NCI-H2171 (cell line): Measurements from ENCODE around the gene CATSPERD.
"Not testable (repeated sequence)": the region's sequence is repeated elsewhere in the genome, so short reads cannot be mapped to it uniquely, and the experiment has no call there.

Experiments
- DNase-seq: peaks from one replicate; lab custom pipeline; 2025; lab: John Stamatoyannopoulos, UW

Gene CATSPERD

GRCh38 chr19:5684694-5685430 lies 35.6 kb upstream of the CATSPERD start:
- DNase-seq: no peak

- no peak for DNase-seq
Measured at GRCh38 chr19:5686326-5686646, 34.2 kb upstream of the CATSPERD start.

- DNase-seq: peak; percentile 88
Measured at GRCh38 chr19:5686647-5687359, 33.6 kb upstream of the CATSPERD start.

- no peak for DNase-seq
Measured at GRCh38 chr19:5687360-5688198, 32.9 kb upstream of the CATSPERD start.

- not testable (repeated sequence) for DNase-seq
Measured at GRCh38 chr19:5688262-5688881, 32.1 kb upstream of the CATSPERD start.

GRCh38 chr19:5690125-5690954 lies 30.1 kb upstream of the CATSPERD start, which contains the start of gene RPL36:
Gene RPL36 (plus strand): TSS chr19:5690295. CDS start chr19:5690508, 213 bp downstream.
- peak; percentile 95 for DNase-seq

GRCh38 chr19:5690955-5691821 lies 29.2 kb upstream of the CATSPERD start:
- DNase-seq: peak; percentile 20

- no peak for DNase-seq
Measured at GRCh38 chr19:5691822-5692722, 28.4 kb upstream of the CATSPERD start.

- no peak for DNase-seq
Measured at GRCh38 chr19:5692723-5693194, 27.7 kb upstream of the CATSPERD start.

- DNase-seq: no peak
Measured at GRCh38 chr19:5693195-5694166, 27.0 kb upstream of the CATSPERD start.

GRCh38 chr19:5694167-5694955 lies 26.1 kb upstream of the CATSPERD start:
- no peak for DNase-seq

- DNase-seq: no peak
Measured at GRCh38 chr19:5694956-5695648, 25.3 kb upstream of the CATSPERD start.

GRCh38 chr19:5695649-5696195 lies 24.7 kb upstream of the CATSPERD start:
- DNase-seq: no peak

- no peak for DNase-seq
Measured at GRCh38 chr19:5696196-5697021, 24.0 kb upstream of the CATSPERD start.
